T-helper 2 cell treated with Interferon-gamma antibody and Interleukin-4, amounts not matched to agents 5 μg/mL and 100 μg/mL, for 36 hours (primary cell): ENCODE data around the gene ALDH3B1.

Experiments used
- DNase-seq: peaks from one replicate; pipeline ENCODE4 v3.0.0; 2021; ENCODE audit warnings: low spot score
- H3K27ac Mint-ChIP-seq: one replicate; pipeline ENCODE4 v1.8.0; 2021; ENCODE audit warnings: mild to moderate bottlenecking, mixed read lengths
- H3K27me3 Mint-ChIP-seq: one replicate; pipeline ENCODE4 v1.8.0; 2021; ENCODE audit warnings: low read depth, mixed read lengths
- H3K36me3 Mint-ChIP-seq: one replicate; pipeline ENCODE4 v1.8.0; 2021; ENCODE audit warnings: low read depth, mixed read lengths
- H3K4me1 Mint-ChIP-seq: one replicate; pipeline ENCODE4 v1.8.0; 2021; ENCODE audit warnings: low read depth, mixed read lengths
- H3K4me3 Mint-ChIP-seq: one replicate; pipeline ENCODE4 v1.8.0; 2022; ENCODE audit warnings: mild to moderate bottlenecking, moderate library complexity, mixed read lengths
- H3K9me3 Mint-ChIP-seq: one replicate; pipeline ENCODE4 v1.8.0; 2021; ENCODE audit warnings: mixed read lengths

The ALDH3B1 gene

DNA sequence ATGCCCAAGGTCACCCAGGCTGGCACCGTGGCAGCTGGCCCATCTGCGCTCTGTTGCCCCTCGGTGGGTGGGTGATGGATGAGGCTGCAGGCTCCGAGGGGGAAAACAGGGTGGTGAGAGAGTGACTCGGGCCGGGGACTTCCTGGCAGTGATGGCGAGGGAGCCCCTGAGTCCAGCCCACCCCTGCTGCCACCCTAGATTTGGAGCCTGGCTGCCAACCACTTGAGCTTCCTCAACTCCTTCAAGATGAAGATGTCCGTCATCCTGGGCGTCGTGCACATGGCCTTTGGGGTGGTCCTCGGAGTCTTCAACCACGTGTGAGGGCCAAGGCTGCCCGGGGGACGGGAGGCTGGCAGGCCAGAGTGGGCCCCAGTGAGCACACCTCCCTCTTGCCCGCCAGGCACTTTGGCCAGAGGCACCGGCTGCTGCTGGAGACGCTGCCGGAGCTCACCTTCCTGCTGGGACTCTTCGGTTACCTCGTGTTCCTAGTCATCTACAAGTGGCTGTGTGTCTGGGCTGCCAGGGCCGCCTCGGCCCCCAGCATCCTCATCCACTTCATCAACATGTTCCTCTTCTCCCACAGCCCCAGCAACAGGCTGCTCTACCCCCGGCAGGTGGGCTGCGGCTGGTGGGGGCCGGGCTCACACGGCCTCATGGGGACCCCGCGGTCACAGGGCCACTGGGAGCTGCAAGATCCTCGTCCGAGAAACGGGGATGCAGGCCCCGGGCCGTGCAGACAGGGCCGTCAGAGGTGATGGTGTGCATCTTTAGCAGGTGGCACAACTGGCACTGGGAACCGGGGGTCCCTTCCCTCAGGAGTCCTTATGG is 38.8 kb downstream of the ALDH3B1 start:
- H3K27me3 Mint-ChIP-seq = no peaks in the 10 kb centered on the region
- no peaks in the 10 kb centered on the region for H3K4me1 Mint-ChIP-seq
- DNase-seq = no peak
- H3K9me3 Mint-ChIP-seq = no peaks in the 10 kb centered on the region
- H3K27ac Mint-ChIP-seq = no peak overlapping the region
- peaks cover 39% of the 10 kb centered on the region for H3K36me3 Mint-ChIP-seq
- H3K4me3 Mint-ChIP-seq = no peak overlapping the region

DNA sequence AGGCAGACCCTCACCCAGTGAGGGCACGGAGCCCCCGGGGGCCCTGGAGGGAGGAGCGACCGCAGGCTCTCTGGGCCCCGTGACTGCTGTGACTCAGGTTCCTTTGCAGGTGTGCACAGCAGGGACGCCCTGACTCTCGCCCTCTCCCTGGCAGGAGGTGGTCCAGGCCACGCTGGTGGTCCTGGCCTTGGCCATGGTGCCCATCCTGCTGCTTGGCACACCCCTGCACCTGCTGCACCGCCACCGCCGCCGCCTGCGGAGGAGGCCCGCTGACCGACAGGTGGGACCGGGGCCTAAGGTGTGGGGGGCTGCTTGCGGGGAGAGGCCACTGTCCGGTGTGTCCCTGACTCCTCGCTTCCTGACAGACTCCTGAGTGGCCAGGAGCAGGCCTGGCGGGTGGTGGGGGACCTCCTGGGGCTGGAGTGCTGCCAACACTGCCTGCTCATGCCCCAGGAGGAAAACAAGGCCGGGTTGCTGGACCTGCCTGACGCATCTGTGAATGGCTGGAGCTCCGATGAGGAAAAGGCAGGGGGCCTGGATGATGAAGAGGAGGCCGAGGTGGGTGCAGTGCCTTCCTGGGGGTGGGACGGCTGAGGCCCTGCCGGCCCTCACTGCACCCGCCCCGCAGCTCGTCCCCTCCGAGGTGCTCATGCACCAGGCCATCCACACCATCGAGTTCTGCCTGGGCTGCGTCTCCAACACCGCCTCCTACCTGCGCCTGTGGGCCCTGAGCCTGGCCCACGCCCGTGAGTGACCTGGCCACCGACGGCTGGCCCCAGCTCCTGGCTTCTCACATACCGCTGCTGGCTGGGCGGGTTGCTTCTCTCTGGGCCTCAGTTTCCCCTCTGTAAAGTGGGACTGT is 39.6 kb downstream of the ALDH3B1 start:
- Mint-ChIP-seq H3K27ac (no peak overlapping the region), H3K9me3 (no peaks in the 10 kb centered on the region), H3K36me3 (peaks cover 35% of the 10 kb centered on the region), H3K4me1 (no peaks in the 10 kb centered on the region), H3K4me3 (no peak overlapping the region), H3K27me3 (no peaks in the 10 kb centered on the region)
- DNase-seq = no peak

DNA sequence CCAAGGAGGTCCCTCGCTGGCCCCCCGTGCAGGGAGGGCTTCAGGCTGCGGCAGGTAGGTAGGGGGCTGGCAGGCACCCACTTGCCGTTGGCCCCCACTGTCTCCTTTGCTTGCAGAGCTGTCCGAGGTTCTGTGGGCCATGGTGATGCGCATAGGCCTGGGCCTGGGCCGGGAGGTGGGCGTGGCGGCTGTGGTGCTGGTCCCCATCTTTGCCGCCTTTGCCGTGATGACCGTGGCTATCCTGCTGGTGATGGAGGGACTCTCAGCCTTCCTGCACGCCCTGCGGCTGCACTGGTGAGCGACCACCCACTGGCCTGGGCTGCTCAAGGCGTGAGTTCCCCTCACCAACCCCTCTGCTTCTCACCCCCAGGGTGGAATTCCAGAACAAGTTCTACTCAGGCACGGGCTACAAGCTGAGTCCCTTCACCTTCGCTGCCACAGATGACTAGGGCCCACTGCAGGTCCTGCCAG is 40.3 kb downstream of the ALDH3B1 start:
- DNase-seq = no peak
- Mint-ChIP-seq H3K4me1 (no peaks in the 10 kb centered on the region), H3K9me3 (no peaks in the 10 kb centered on the region), H3K36me3 (peaks cover 35% of the 10 kb centered on the region), H3K4me3 (no peak overlapping the region), H3K27me3 (no peaks in the 10 kb centered on the region), H3K27ac (no peak overlapping the region)

DNA sequence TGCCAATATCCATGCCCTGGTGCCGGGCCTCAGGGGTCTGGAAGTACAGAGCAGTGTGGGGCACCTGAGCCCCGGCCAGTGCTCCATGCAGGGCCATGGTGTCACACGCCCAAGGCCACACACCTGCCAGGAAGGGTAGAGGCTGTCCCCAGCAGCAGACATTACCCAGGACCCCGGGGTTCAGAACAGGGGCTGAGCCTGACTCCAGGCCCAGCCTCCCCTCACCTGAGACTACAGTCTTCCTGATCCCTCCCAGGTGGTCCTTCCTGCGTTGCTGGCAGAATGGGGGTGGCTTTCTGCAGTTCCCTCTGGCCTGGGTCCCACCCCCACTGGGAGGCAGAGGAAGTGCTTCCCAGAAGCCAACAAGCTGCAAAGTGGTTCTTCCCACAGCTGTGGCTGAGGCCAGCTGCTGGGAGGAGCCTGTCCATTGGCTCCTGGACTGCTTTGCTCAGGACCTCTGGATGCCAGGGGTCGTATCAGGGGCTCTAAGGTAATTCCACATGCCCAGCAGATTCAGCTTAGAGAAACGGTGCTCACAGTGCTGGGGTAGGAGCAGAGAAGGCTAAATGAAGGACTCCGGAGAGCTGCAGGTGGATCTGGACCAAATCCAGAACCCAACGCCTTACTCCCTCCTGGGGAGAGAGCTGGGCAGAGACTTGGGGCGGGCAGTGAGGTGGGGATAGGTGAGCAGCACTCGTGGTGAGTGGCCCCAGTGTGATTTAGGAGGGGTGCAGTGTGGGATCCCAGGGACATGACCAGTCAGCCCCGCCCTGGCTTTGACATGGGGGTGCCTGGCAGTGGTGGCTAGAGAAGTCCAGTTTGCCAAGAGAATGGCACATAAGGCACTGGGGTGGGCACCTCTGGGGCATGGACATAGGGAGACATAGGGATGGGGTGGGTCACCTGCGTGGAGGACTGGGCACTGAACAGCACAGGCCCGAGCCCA is 41.3 kb downstream of the ALDH3B1 start:
- Mint-ChIP-seq H3K36me3 (peaks cover 31% of the 10 kb centered on the region), H3K4me3 (no peak overlapping the region), H3K27ac (no peak overlapping the region), H3K27me3 (no peaks in the 10 kb centered on the region), H3K9me3 (no peaks in the 10 kb centered on the region), H3K4me1 (no peaks in the 10 kb centered on the region)
- DNase-seq = no peak

DNA sequence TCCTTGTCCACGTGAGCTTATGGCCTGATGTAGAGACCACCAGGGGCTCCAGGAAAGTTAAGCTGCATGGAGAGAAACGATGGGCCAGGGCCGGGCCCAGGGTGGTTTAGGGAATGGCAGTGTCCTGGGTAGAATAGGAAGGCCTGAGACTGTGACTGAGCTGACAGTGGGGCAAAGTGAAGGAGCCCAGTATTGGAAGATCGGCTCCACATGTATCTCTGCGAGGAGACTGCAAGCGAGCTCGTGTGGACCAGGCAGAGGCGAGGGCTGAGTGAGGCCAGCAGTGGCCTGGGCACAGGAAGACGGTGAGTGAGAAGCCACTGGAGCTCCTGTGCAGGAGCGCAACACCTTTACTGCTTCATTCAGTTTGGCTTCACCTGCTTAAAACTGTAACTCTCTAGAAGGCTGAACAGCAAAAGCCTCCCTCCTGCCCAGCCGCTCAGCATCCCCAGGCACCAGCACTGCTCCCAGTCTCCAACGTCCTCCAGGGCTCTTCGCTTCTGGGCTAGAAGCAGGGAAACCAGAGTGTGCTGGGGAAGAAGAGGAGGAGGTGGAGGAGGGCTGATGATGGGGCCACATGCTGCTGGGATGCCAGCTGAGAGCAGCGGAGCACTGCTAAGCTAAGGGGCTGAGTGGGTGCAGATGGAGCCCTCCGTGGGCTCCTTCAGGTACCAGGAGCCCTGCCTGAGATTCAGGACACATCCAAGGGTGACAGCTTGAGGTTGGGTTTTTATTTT is 42.2 kb downstream of the ALDH3B1 start:
- Mint-ChIP-seq H3K4me1 (no peaks in the 10 kb centered on the region), H3K27me3 (no peaks in the 10 kb centered on the region), H3K9me3 (no peaks in the 10 kb centered on the region), H3K27ac (no peak overlapping the region), H3K36me3 (peaks cover 29% of the 10 kb centered on the region), H3K4me3 (no peak overlapping the region)
- DNase-seq = no peak

DNA sequence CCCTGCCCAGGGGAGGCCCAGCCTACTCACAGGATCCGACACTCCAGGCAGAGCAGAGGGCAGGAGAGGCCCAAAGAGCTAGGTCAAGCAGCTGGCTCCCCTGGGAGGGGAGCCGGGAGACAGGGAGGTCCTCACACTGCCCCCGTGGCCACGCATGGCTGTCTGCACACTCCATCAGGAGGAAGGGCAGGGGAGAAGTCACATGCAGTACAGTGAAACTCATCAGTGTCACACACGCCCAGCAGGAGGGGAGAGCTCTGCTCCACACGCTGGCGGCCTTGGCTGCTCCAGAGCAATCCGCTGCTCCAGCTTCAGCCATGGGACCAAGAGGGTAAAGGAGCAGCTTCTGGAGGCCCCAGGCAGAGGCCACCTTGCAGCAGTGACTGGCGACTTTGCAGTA is 43.0 kb downstream of the ALDH3B1 start:
- H3K9me3 Mint-ChIP-seq = no peaks in the 10 kb centered on the region
- no peak for DNase-seq
- no peak overlapping the region for H3K27ac Mint-ChIP-seq
- no peak overlapping the region for H3K4me3 Mint-ChIP-seq
- peaks cover 26% of the 10 kb centered on the region for H3K36me3 Mint-ChIP-seq
- no peaks in the 10 kb centered on the region for H3K27me3 Mint-ChIP-seq
- H3K4me1 Mint-ChIP-seq = no peaks in the 10 kb centered on the region

DNA sequence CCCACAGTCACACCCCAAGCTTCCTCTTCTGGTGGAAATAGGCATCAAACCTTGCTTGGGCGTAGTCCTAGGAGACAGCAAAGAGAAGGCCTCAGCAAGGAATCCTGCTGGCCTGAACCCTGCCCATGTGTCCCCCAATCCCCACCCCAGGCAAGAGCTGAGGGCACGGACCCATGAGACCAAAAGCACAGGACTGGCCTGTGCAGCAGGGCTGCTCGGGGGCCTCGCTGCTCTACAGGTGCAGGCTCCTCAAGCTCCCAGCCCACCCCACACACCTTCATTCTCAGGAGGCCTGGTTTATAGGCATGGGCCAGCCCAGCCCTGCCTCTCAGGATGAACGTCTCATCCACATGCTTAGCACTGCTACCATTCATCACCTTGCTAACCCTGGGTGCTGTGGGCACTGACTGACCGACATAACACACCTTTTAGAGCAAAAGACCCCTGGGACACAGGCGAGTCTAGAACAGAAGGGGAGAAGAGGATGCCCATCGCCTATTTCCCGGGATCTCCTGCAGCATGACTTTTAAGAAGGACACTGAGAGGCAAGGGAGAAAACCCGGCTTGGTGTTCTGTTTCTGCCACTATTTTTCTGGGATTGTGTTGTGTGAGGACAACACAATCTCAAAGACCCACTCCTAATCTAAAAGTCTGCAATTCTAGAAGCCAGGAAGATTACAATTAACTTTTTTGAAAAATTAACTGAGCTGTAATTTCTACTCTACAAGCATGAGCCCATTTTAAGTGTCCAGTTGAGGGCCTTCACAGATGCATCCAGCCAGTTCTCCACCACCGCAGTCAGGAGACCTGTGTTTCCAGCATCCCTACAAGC is 44.1 kb downstream of the ALDH3B1 start:
- no peaks in the 10 kb centered on the region for H3K27me3 Mint-ChIP-seq
- H3K4me3 Mint-ChIP-seq = no peak overlapping the region
- no peaks in the 10 kb centered on the region for H3K4me1 Mint-ChIP-seq
- DNase-seq = no peak
- H3K36me3 Mint-ChIP-seq = peaks cover 23% of the 10 kb centered on the region
- no peak overlapping the region for H3K27ac Mint-ChIP-seq
- no peaks in the 10 kb centered on the region for H3K9me3 Mint-ChIP-seq

DNA sequence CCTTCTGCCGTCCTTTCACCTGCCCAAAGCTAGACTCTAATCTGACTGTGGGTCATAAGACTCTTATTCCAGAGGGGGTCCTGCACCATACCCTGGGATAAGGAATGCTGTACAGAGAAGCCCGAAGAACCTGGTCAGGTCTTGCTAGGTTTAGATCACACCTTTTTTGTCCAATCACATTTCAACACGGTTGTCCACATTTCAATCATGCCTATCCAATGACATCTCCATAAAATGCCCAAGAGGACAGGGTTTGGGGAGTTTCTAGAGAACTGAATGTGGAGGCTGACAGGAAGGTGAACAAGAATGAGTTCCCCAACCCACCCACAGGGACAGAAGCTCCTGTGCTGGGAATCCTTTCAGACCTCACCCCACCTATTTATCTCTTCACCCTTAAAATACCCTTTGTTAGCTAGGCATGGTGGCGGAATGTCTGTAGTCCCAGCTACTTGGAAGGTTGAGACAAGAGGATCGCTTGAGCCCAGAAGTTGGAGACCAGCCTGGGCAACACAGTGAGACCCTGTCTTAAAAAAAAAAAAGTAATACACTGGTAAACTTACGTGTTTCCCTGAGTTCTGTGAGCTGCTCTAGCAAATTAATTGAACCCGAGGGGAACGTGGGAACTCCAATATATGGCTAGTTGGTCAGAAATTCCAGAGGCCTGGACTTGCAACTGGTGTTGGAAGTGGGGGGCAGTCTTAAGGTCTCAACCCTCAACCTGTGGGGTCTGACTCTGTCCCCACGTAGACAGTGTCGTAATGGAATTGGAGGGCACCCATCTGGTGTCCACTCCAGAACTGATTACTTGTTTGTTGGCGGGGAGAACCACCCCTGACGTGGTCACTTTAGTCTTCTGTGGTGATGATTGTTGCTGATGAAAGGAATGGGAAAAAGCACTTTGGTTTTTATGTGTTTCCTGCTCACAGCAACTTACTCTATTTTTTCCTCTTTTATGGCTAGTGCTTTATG is 46.5 kb downstream of the ALDH3B1 start:
- H3K27me3 Mint-ChIP-seq = no peaks in the 10 kb centered on the region
- no peak for DNase-seq
- H3K36me3 Mint-ChIP-seq = peaks cover 22% of the 10 kb centered on the region
- no peaks in the 10 kb centered on the region for H3K9me3 Mint-ChIP-seq
- no peak overlapping the region for H3K4me3 Mint-ChIP-seq
- H3K4me1 Mint-ChIP-seq = no peaks in the 10 kb centered on the region
- H3K27ac Mint-ChIP-seq = no peak overlapping the region

DNA sequence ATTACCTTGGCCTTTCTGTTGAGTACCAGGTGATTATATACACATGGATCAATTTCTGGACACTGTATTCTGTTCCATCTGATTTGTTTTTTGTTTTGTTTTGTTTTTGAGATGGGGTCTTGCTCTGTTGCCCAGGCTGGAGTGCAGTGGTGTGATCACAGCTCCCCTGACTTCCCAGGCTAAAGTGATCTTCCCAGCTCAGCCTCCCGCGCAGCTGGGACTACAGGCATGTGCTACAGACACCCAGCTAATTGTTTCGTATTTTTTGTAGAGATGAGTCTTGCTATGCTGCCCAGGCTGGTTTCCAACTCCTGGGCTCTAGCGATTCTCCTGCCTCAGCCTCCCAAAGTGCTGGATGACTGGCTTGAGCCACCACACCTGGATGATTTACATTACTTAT is 47.7 kb downstream of the ALDH3B1 start:
- DNase-seq = no peak
- no peaks in the 10 kb centered on the region for H3K4me1 Mint-ChIP-seq
- H3K27ac Mint-ChIP-seq = no peak overlapping the region
- H3K4me3 Mint-ChIP-seq = no peak overlapping the region
- H3K9me3 Mint-ChIP-seq = no peaks in the 10 kb centered on the region
- no peaks in the 10 kb centered on the region for H3K27me3 Mint-ChIP-seq
- peaks cover 17% of the 10 kb centered on the region for H3K36me3 Mint-ChIP-seq

DNA sequence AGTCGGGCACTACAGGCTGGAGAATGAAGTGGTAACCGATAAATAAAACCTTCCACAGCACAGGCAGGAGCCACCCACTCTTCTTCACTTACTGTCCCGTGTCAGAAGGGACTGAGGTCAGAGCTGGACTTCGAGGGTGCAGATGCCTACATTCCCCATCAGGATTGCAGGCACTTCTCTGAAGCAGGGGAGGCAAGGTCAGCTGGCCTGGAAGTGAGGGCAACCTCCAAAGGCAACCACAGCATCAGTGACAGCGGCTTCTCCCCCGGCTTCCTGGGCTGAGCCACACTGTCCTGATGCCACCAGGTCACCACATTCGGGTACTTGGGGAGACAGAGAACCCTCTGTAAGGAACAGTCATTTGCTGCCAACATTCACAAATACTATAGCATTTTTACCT is 51.4 kb downstream of the ALDH3B1 start:
- Mint-ChIP-seq H3K9me3 (no peaks in the 10 kb centered on the region), H3K27ac (no peak overlapping the region), H3K27me3 (no peaks in the 10 kb centered on the region), H3K36me3 (peaks cover 11% of the 10 kb centered on the region), H3K4me1 (no peaks in the 10 kb centered on the region), H3K4me3 (no peak overlapping the region)
- no peak for DNase-seq

DNA sequence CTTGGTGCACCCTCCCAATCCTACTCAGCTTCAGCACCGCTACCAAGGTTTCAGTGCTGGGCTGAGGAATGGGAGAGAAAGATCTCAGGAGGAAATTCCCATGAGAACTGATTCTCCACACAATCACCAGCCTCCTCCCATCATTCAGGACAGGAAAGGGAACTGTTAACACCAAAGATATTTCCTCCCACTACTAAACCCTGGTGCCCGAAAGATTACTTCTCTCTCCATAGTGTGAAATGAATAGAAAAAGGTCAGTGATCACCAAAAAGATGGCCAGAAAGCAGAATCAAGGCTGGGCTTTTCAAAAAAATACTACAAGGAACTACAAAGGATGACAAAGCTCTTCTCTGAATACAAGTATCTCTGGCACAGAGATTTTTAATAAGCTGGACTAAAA is 54.8 kb downstream of the ALDH3B1 start:
- Mint-ChIP-seq H3K9me3 (no peaks in the 10 kb centered on the region), H3K27ac (no peak overlapping the region), H3K36me3 (peaks cover 9% of the 10 kb centered on the region), H3K27me3 (no peaks in the 10 kb centered on the region), H3K4me3 (no peak overlapping the region), H3K4me1 (no peaks in the 10 kb centered on the region)
- DNase-seq = no peak

DNA sequence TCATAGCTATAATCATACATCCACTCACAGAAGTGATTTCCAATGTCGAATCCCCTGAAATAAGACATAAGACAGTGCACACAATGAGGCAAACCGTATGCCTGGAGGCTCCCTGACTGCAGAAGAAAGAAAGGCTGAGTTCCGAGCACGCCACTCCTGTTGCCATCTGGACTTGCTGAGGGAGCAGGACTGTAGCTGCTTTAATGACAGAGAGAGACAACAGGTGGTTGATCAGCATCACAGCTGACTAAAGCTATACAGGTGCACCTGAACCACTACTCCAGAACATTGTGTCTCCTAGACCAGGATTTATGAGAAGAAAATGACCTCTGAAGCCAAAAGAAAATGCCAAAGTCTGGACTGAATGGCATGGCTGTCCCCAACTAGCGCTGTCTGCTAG is 55.7 kb downstream of the ALDH3B1 start:
- H3K27me3 Mint-ChIP-seq = no peaks in the 10 kb centered on the region
- peaks cover 5% of the 10 kb centered on the region for H3K36me3 Mint-ChIP-seq
- no peak overlapping the region for H3K27ac Mint-ChIP-seq
- H3K4me1 Mint-ChIP-seq = no peaks in the 10 kb centered on the region
- no peak for DNase-seq
- H3K9me3 Mint-ChIP-seq = no peaks in the 10 kb centered on the region
- H3K4me3 Mint-ChIP-seq = no peak overlapping the region
